Heart left ventricle (tissue), 13 donors: ENCODE data around the gene LANCL1.

Source experiments
- POLR2A ChIP-seq, 2 donors: fragments of 450-650 bp; IDR thresholded peaks; one replicate each; pipeline ENCODE4 v1.6.1; 2017; ENCODE audit warnings: antibody characterized with exemption in 2 of 2, mild to moderate bottlenecking in 2 of 2, moderate library complexity in 2 of 2
- TF ChIP-seq, protein P1 (sequence below), 12 donors: fragments of 200-600 bp; sonication (generic) in 4 of 12; IDR thresholded peaks; one replicate each; pipeline versions ENCODE4 v1.5.0 to v1.8.0; 2018 to 2022; ENCODE audit warnings: antibody characterized with exemption in 12 of 12, mild to moderate bottlenecking in 5 of 12
- donor health status: ischemic (EF 13 %, LVEDD 7.1; RV severe dilation, severe dysfunction).
- donor health status: DM: no; HTN: yes; CAD: no.
- donor health status: DM: no; HTN: no; CAD: no.
- donor health status: ischemic (EF 25% LVEDD 6.9; RV normal size, moderate dysfunction).
- donor health status: ischemic (EF 25% LVEDD 5.7; RV mildly dilated, moderate dysfunction).
- donor health status: ischemic (EF 35%, LVEDD 5.7; RV mildly dilated, moderate dysfunction).
- donor health status: nonischemic (EF 11% LVEDD 7.7; RV severe dilation, severe dysfunction).
- donor health status: DM: yes; HTN: yes; CAD: no.
- donor health status: PGD.
- donor health status: ischemic (EF 29% LVEDD 5.4; RV normal size, mild dysfunction).
- donor health status: nonischemic (EF 23%, LVEDD 6.1; RV moderate dilation, normal function).

DNA sequence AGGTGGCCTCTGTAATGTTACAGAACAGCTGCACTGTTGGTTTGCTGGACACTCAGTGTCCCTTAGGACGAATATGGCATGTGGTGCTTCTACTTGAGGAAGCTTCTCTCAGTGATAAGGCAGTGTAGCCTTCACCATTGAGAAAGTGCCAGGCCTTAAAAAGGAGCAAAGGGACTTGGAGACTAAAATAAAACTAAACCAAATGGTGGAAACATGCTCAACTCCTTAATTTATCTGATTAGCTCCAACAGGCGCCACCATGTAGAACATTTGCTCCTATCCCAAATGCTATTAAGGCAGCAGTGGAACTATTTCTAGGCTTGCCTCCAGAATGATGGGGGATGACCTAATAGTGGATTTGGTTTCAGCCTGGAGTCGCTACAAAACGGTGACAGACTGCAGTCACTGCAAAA, 84.1 kb downstream of the LANCL1 start:
- no peak for TF ChIP-seq POLR2A (IDR thresholded peaks at IDR 0.05)
- TF ChIP-seq, protein P1, sequence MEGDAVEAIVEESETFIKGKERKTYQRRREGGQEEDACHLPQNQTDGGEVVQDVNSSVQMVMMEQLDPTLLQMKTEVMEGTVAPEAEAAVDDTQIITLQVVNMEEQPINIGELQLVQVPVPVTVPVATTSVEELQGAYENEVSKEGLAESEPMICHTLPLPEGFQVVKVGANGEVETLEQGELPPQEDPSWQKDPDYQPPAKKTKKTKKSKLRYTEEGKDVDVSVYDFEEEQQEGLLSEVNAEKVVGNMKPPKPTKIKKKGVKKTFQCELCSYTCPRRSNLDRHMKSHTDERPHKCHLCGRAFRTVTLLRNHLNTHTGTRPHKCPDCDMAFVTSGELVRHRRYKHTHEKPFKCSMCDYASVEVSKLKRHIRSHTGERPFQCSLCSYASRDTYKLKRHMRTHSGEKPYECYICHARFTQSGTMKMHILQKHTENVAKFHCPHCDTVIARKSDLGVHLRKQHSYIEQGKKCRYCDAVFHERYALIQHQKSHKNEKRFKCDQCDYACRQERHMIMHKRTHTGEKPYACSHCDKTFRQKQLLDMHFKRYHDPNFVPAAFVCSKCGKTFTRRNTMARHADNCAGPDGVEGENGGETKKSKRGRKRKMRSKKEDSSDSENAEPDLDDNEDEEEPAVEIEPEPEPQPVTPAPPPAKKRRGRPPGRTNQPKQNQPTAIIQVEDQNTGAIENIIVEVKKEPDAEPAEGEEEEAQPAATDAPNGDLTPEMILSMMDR (IDR thresholded peaks at IDR 0.05), result no peak
